GM21367 (cell line): Measurements from ENCODE around the gene LRRC8C.

Source experiments
- ATAC-seq: cut with Tn5 transposase; IDR thresholded peaks from one replicate; pipeline ENCODE4 v1.9.1; 2021; ENCODE audit not compliant: unreplicated experiment

The LRRC8C gene

GRCh38 chr1:89633248-89633799 lies 404 bp downstream of the LRRC8C start:
- peak; percentile 45 for ATAC-seq

- ATAC-seq, result no peak
Measured at GRCh38 chr1:89633800-89634625, 1.1 kb downstream of the LRRC8C start.

- ATAC-seq, result no peak
Measured at GRCh38 chr1:89635825-89636815, 3.2 kb downstream of the LRRC8C start.

- ATAC-seq, result no peak
Measured at GRCh38 chr1:89637496-89637895, 4.6 kb downstream of the LRRC8C start.

- ATAC-seq, result no peak
Measured at GRCh38 chr1:89640440-89640839, 7.5 kb downstream of the LRRC8C start.

GRCh38 chr1:89641781-89642180 lies 8.9 kb downstream of the LRRC8C start:
- ATAC-seq, result no peak

GRCh38 chr1:89643577-89643976 lies 10.7 kb downstream of the LRRC8C start:
- ATAC-seq, result no peak

- ATAC-seq, result no peak
Measured at GRCh38 chr1:89644119-89644814, 11.3 kb downstream of the LRRC8C start.

- no peak for ATAC-seq
Measured at GRCh38 chr1:89646259-89646658, 13.3 kb downstream of the LRRC8C start.

- no peak for ATAC-seq
Measured at GRCh38 chr1:89649783-89650182, 16.9 kb downstream of the LRRC8C start.

GRCh38 chr1:89652373-89652772 lies 19.5 kb downstream of the LRRC8C start:
- no peak for ATAC-seq

GRCh38 chr1:89657886-89658285 lies 25.0 kb downstream of the LRRC8C start:
- ATAC-seq, result peak; percentile 64

- no peak for ATAC-seq
Measured at GRCh38 chr1:89659322-89660081, 26.6 kb downstream of the LRRC8C start.

- no peak for ATAC-seq
Measured at GRCh38 chr1:89660224-89661061, 27.5 kb downstream of the LRRC8C start.

- no peak for ATAC-seq
Measured at GRCh38 chr1:89665941-89666340, 33.0 kb downstream of the LRRC8C start.

- ATAC-seq, result no peak
Measured at GRCh38 chr1:89666640-89667039, 33.7 kb downstream of the LRRC8C start.

- no peak for ATAC-seq
Measured at GRCh38 chr1:89667691-89668090, 34.8 kb downstream of the LRRC8C start.

- ATAC-seq, result no peak
Measured at GRCh38 chr1:89668961-89669360, 36.0 kb downstream of the LRRC8C start.

- no peak for ATAC-seq
Measured at GRCh38 chr1:89669441-89669840, 36.5 kb downstream of the LRRC8C start.
